Sigmoid colon (tissue), 7 donors: Measurements from ENCODE around the gene COL6A2. TPM values are rescaled to one million over a fixed set of nuclear protein-coding genes. Genes with fewer than 3 reads are reported as not detected.
A peak's percentile ranks its signal among the peaks of the same experiment; 100 is the strongest.

Source experiments
- DNase-seq: peaks from one replicate; pipeline ENCODE4 v3.0.0-alpha.2; 2019
- H3K27ac ChIP-seq, 4 donors: fragments of 200-600 bp; sonication (generic); one replicate each; pipeline ENCODE4 v1.5.1; 2016 to 2019; ENCODE audit warnings: mild to moderate bottlenecking in 1 of 4
- H3K27me3 ChIP-seq, 3 donors: fragments of 200-600 bp; sonication (generic); one replicate each; pipeline ENCODE4 v1.5.1; 2019; ENCODE audit warnings: mild to moderate bottlenecking in 1 of 3
- H3K36me3 ChIP-seq, 4 donors: fragments of 200-600 bp; sonication (generic); one replicate each; pipeline ENCODE4 v1.5.1; 2016 to 2019
- H3K4me1 ChIP-seq, 4 donors: fragments of 200-600 bp; sonication (generic); one replicate each; pipeline ENCODE4 v1.5.1; 2017 to 2019
- H3K4me3 ChIP-seq, 4 donors: fragments of 200-600 bp; sonication (generic); one replicate each; pipeline ENCODE4 v1.5.1; 2017 to 2019; ENCODE audit warnings: mild to moderate bottlenecking in 2 of 4, moderate library complexity in 1 of 4
- H3K9me3 ChIP-seq, 4 donors: fragments of 200-600 bp in 3 of 4; sonication (generic) in 3 of 4; one replicate each; pipeline versions ENCODE4 v1.5.1 to v1.6.1; 2013 to 2019
- CTCF ChIP-seq, 4 experiments: fragments of 450-650 bp in 3 of 4; fragments of 200-600 bp in 1 of 4; IDR thresholded peaks; one replicate each; pipeline ENCODE4 v1.5.1; 2016 to 2019; ENCODE audit warnings: antibody characterized with exemption in 4 of 4, mild to moderate bottlenecking in 3 of 4, moderate library complexity in 2 of 4
- EP300 ChIP-seq, 4 donors: sonication (generic); formaldehyde crosslinking; IDR thresholded peaks; one replicate each; pipeline ENCODE4 v1.6.1; 2017; ENCODE audit warnings: antibody characterized with exemption in 4 of 4
- POLR2A ChIP-seq, 2 donors: fragments of 450-650 bp; IDR thresholded peaks; one replicate each; pipeline ENCODE4 v1.6.1; 2016; ENCODE audit warnings: antibody characterized with exemption in 2 of 2, mild to moderate bottlenecking in 2 of 2, moderate library complexity in 2 of 2
- POLR2AphosphoS5 ChIP-seq, 4 donors: sonication (generic); formaldehyde crosslinking; IDR thresholded peaks; one replicate each; pipeline ENCODE4 v1.6.1; 2017; ENCODE audit warnings: antibody characterized with exemption in 4 of 4
- WGBS, 2 donors: extraction: QIAGEN DNeasy Blood & Tissue Kit; methylation state at CpG; one replicate each; pipeline ENCODE4 v1.1.7; 2013; 5-methylcytosine and 5-hydroxymethylcytosine counted together
- intact Hi-C: fragments of 100-400 bp; cut with DNase I; formaldehyde crosslinking; loops from one replicate; pipeline ENCODE4 v1.15.1; 2023
- polyA plus RNA-seq, 3 donors: library from polyadenylated mRNA; stranded (reverse); fragments of 200-250 nt; gene quantifications; one replicate each; pipeline ENCODE4 v1.2.3, GENCODE V29; 2013
- total RNA-seq, 4 donors: library from RNA; depleted of rRNA; stranded (reverse); fragments of >200 nt; gene quantifications; one replicate each; pipeline ENCODE4 v1.1.0, GENCODE V29; 2016
- donor health status: healthy with polysubstance abuse.
- donor health status: Bipolar disorder and iron deficiency.
- donor health status: healthy.

The COL6A2 gene
- total and polyA plus RNA-seq, 7 donors, result 14.3 to 1,745 (median 570) TPM

DNA sequence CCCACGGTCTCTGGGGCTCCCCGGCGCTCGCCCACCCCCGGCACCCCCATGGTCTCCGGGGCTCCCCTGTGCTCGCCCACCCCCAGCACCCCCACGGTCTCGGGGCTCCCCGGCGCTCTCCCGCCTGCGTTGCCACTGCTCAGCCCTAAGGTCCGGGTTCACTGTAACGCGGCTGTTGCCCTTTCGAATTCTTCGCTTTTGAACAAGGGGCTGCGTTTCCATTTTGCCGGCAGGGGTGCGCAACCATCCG is 62.7 kb downstream of the COL6A2 start:
- no peaks in the 10 kb centered on the region for H3K36me3 ChIP-seq
- 90 to 95% methylated on average over 22 of the region's 22 CpGs for WGBS, 2 donors
- intact Hi-C loops, result no loop called here
- TF ChIP-seq CTCF (IDR thresholded peaks at IDR 0.05) (no peak), POLR2AphosphoS5 (IDR thresholded peaks at IDR 0.05) (no peak), POLR2A (IDR thresholded peaks at IDR 0.05) (no peak), EP300 (IDR thresholded peaks at IDR 0.05) (no peak)
- peak; percentile 56 for DNase-seq
- peaks cover 0 to 36% (median 0%) of the 10 kb centered on the region in 3 donors for H3K27me3 ChIP-seq
- H3K4me1 ChIP-seq, result peaks cover 0 to 14% (median 0%) of the 10 kb centered on the region in 4 donors
- H3K9me3 ChIP-seq, result no peaks in the 10 kb centered on the region
- no peak overlapping the region for H3K27ac ChIP-seq
- no peak overlapping the region for H3K4me3 ChIP-seq

DNA sequence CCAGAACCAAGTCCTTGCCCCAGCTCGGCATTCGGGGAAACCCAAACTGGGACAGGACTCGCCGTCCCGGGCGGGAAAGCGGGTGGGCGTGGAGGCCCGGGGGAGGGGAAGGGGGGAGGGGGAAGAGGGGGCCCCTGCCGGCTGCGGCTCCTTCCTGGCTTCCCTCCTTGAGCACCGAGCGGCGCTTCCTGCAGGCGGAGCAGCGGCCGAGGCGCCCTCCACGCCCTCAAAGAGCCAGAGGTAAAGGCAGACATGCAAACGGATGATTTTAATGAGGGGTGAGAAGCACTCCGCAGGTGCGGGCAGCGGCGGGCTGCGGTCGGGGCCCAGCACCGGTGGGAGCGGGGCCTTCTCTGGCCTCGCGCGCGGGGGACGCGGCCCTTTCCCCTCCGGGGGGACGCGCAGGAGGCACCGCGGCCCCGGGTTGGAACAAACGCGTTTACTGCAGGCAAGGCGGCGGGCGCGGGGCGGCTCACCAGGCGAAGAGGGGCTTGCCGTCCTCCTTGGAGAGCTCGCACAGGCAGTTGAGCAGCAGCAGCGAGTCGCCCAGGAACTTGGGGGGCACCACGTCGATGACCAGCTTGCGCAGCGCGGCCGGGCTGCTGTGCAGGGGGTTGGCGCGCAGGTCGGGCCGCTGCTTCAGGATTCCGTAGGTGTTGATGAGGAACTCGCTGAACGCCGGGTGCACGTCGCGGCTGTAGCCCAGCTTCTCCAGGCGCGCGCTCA is 63.2 kb downstream of the COL6A2 start:
- WGBS, 2 donors, result 71 to 85% methylated on average over 72 of the region's 72 CpGs
- Histone ChIP-seq H3K36me3 (no peaks in the 10 kb centered on the region), H3K9me3 (no peaks in the 10 kb centered on the region), H3K27ac (no peak overlapping the region), H3K4me3 (peak overlapping the region in 1 of 4 donors; percentile 10), H3K4me1 (peaks cover 0 to 14% (median 0%) of the 10 kb centered on the region in 4 donors), H3K27me3 (peaks cover 0 to 36% (median 0%) of the 10 kb centered on the region in 3 donors)
- peak; percentile 58 for DNase-seq
- intact Hi-C loops, result no loop called here
- TF ChIP-seq POLR2A (IDR thresholded peaks at IDR 0.05) (no peak), POLR2AphosphoS5 (IDR thresholded peaks at IDR 0.05) (no peak), CTCF (IDR thresholded peaks at IDR 0.05) (no peak), EP300 (IDR thresholded peaks at IDR 0.05) (no peak)

DNA sequence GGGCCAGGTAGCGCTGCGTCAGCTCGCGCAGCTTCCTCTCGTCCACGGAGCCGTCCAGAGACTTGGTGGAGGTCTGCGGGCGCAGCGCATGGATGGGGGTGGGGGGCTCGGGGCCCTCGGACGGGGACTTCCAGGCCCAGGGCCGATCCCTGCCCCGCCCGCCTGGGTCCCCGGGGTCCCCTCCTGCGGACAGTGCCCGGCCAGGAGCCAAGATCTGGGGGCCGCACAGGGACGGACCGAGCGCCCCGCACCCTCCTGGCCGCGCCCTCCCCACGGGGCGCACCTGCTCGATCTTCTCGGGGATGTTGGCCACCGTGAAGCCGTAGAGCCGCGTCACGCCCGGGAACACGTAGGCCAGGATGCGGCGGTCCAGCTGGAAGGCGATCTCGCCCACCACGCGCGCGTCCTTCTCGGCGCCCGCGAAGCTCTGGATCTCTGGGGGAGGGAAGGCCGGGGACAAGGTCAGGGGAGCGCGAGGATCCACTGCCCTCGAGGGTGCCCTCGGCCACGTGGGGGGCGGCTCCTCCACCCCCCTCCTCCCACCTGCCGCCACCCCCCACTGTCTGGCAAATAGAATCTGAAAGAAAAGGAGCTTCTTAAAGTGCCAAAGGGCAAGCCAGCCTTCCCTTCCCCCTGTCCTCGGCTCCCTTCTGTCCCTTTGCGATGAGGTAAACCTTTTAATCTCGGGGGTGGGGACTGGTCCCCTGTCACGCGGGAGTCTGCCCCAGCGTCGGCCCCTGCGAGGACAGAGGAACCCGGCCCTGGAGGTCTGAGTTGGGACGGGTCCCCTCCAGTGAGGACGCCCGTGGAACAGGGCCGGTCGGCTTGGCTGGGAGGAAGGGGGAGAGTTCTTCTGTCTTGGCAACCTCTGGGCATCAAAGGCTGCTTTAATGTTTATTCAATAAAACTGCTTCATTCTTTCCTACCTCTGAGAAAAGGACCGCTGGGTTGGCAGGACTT is 64.0 kb downstream of the COL6A2 start:
- no peak overlapping the region for H3K4me3 ChIP-seq
- intact Hi-C loops, result no loop called here
- peak; percentile 44 for DNase-seq
- TF ChIP-seq CTCF (IDR thresholded peaks at IDR 0.05) (no peak), EP300 (IDR thresholded peaks at IDR 0.05) (no peak), POLR2A (IDR thresholded peaks at IDR 0.05) (no peak), POLR2AphosphoS5 (IDR thresholded peaks at IDR 0.05) (no peak)
- 76 to 88% methylated on average over 72 of the region's 72 CpGs for WGBS, 2 donors
- H3K4me1 ChIP-seq, result peaks cover 0 to 14% (median 0%) of the 10 kb centered on the region in 4 donors
- no peak overlapping the region for H3K27ac ChIP-seq
- no peaks in the 10 kb centered on the region for H3K9me3 ChIP-seq
- H3K36me3 ChIP-seq, result no peaks in the 10 kb centered on the region
- H3K27me3 ChIP-seq, result peaks cover 0 to 36% (median 0%) of the 10 kb centered on the region in 3 donors

GRCh38 chr21:46163380-46163779 is 65.5 kb downstream of the COL6A2 start:
- no peak for DNase-seq

More at GRCh38 chr21:46163380-46163779, 65.5 kb downstream of the COL6A2 start:
- WGBS, 2 donors, result 81 to 93% methylated on average over 4 of the region's 4 CpGs
- intact Hi-C loops, result no loop called here
- Histone ChIP-seq H3K4me3 (no peak overlapping the region), H3K27ac (no peak overlapping the region), H3K27me3 (peaks cover 0 to 36% (median 0%) of the 10 kb centered on the region in 3 donors), H3K36me3 (no peaks in the 10 kb centered on the region), H3K4me1 (peaks cover 0 to 14% (median 0%) of the 10 kb centered on the region in 4 donors), H3K9me3 (no peaks in the 10 kb centered on the region)
- TF ChIP-seq CTCF (IDR thresholded peaks at IDR 0.05) (no peak), POLR2AphosphoS5 (IDR thresholded peaks at IDR 0.05) (no peak), POLR2A (IDR thresholded peaks at IDR 0.05) (no peak), EP300 (IDR thresholded peaks at IDR 0.05) (no peak)
